Gastroesophageal sphincter (tissue), 3 donors: Measurements from ENCODE around the gene SNF8.

ENCODE experiments used
- POLR2A ChIP-seq, 2 donors: fragments of 450-650 bp; IDR thresholded peaks; one replicate each; pipeline ENCODE4 v1.6.1; 2017; ENCODE audit warnings: antibody characterized with exemption in 2 of 2, mild to moderate bottlenecking in 2 of 2, moderate library complexity in 1 of 2
- POLR2AphosphoS5 ChIP-seq: sonication (generic); formaldehyde crosslinking; IDR thresholded peaks from one replicate; pipeline ENCODE4 v1.6.1; 2017; ENCODE audit warnings: antibody characterized with exemption
- TF ChIP-seq, protein P1 (sequence below), 4 experiments: fragments of 200-600 bp in 2 of 4; fragments of 450-650 bp in 2 of 4; sonication (generic) in 1 of 4; IDR thresholded peaks; one replicate each; pipeline ENCODE4 v1.5.1; 2017 to 2019; ENCODE audit warnings: antibody characterized with exemption in 4 of 4, mild to moderate bottlenecking in 2 of 4, moderate library complexity in 2 of 4

DNA sequence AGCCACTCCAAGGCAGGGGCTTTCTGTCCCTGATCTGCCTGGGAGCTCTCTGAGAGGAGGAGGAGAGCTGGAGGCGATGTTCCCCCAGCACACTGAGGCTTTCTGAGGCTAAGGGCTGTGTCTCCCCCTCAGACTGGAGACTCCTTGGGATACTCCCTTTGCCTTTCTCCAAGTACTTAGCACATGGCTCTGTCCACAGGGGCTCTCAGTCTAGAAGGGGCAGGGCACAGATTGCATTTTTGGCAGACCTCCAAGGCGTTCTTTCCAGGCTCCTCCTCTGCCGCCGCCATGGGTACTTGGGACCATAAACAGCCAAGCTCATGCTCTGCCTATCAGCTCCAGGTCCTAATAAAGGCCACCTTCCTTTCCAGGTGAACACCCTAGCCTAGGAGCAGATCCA is 25.6 kb upstream of the SNF8 start:
- TF ChIP-seq, protein P1, sequence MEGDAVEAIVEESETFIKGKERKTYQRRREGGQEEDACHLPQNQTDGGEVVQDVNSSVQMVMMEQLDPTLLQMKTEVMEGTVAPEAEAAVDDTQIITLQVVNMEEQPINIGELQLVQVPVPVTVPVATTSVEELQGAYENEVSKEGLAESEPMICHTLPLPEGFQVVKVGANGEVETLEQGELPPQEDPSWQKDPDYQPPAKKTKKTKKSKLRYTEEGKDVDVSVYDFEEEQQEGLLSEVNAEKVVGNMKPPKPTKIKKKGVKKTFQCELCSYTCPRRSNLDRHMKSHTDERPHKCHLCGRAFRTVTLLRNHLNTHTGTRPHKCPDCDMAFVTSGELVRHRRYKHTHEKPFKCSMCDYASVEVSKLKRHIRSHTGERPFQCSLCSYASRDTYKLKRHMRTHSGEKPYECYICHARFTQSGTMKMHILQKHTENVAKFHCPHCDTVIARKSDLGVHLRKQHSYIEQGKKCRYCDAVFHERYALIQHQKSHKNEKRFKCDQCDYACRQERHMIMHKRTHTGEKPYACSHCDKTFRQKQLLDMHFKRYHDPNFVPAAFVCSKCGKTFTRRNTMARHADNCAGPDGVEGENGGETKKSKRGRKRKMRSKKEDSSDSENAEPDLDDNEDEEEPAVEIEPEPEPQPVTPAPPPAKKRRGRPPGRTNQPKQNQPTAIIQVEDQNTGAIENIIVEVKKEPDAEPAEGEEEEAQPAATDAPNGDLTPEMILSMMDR (IDR thresholded peaks at IDR 0.05), result no peak
- no peak for TF ChIP-seq POLR2A (IDR thresholded peaks at IDR 0.05)
- no peak for TF ChIP-seq POLR2AphosphoS5
